Activated T-helper 1 cell treated with anti-CD3 and anti-CD28 coated beads, Interleukin-12 subunit alpha, Interleukin-12 subunit beta, Interleukin-2, Interleukin-4 antibody, amounts not matched to agents 30 ng/mL and 10 ng/mL and 1 ng/mL, durations not matched to agents 14 hours and 24 hours and 36 hours (primary cell): ENCODE measurements around the gene SIPA1L3. TPM values are rescaled to one million over a fixed set of nuclear protein-coding genes. Genes with fewer than 3 reads are reported as not detected.

Source experiments
- DNase-seq: peaks from one replicate; pipeline ENCODE4 v3.0.0; 2021; ENCODE audit warnings: low spot score
- H3K27ac Mint-ChIP-seq: one replicate; pipeline ENCODE4 v1.8.0; 2021; ENCODE audit warnings: mild to moderate bottlenecking, mixed read lengths
- H3K27me3 Mint-ChIP-seq: one replicate; pipeline ENCODE4 v1.8.0; 2022; ENCODE audit warnings: mild to moderate bottlenecking, moderate library complexity, mixed read lengths; ENCODE audit not compliant: insufficient read depth
- H3K36me3 Mint-ChIP-seq: one replicate; pipeline ENCODE4 v1.8.0; 2021; ENCODE audit warnings: low read depth, mixed read lengths
- H3K4me1 Mint-ChIP-seq: one replicate; pipeline ENCODE4 v1.8.0; 2021; ENCODE audit warnings: low read depth, mixed read lengths
- H3K4me3 Mint-ChIP-seq: one replicate; pipeline ENCODE4 v1.8.0; 2021; ENCODE audit warnings: mild to moderate bottlenecking, moderate library complexity, mixed read lengths
- H3K9me3 Mint-ChIP-seq: one replicate; pipeline ENCODE4 v1.8.0; 2021; ENCODE audit warnings: mixed read lengths
- intact Hi-C: fragments of 100-400 bp; cut with micrococcal nuclease; formaldehyde crosslinking; loops from one replicate; pipeline ENCODE4 v1.15.1; 2024
- total RNA-seq: library from RNA; stranded (reverse); gene quantifications from 2 replicates; pipeline ENCODE4 v1.2.3, GENCODE V29; 2022

The SIPA1L3 gene
- total RNA-seq, 1 donor from 2014 or later, result 16.7 TPM

DNA sequence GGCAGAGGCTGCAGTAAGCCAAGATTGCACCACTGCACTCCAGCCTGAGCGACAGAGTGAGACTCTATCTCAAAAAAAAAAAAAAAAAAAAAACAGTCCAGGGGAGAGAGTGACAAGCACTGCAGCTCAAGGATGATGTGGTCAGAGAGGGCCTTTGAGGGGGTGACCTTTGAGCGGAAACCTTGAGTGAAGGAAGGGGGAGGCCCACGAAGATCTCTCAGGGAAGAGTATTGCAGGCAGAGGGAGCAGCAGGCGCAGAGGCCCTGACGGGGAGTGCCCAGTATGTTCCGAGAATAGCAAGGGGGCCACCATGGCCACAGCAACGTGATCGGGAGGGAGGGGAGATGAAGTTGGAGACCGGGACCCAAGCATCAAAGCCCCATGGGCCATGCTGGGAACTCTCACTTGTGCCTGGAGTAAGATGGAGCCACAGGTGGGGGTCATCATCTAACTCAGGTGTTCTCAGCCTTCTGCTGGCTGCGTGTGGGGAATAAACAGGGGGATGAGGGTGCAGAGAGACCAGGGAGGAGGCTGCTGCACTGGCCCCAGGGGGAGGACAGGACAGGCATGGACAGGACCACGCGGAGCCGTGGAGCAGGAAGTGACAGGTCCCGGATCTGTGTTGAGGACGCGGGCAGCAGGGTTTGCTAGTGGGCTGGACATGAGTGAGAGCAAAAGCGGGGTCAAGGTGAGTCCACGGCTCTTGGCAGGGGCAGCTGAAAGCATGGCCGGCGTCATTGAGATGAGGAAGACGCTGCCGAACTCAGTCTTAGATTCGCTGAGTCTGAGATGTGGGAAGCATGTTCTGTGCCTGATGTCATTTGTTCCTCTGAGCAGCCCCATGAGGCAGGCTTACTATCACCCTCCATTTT lies 256.6 kb downstream of the SIPA1L3 start:
- Mint-ChIP-seq H3K27ac (no peak overlapping the region), H3K36me3 (peaks cover 6% of the 10 kb centered on the region), H3K27me3 (no peaks in the 10 kb centered on the region), H3K4me1 (no peaks in the 10 kb centered on the region), H3K9me3 (peaks cover 12% of the 10 kb centered on the region), H3K4me3 (no peak overlapping the region)
- no peak for DNase-seq
- intact Hi-C loops, result no loop called here

DNA sequence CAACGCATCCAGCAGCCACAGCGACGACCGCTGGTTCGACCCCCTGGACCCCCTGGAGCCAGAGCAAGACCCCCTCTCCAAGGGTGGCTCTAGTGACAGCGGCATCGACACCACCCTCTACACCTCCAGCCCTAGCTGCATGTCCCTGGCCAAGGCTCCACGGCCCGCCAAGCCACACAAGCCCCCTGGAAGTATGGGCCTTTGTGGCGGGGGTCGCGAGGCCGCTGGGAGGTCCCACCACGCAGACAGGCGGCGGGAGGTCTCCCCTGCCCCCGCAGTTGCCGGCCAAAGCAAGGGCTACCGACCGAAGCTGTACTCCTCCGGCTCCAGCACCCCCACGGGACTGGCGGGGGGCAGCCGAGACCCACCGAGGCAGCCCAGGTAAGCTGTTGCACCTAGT lies 257.5 kb downstream of the SIPA1L3 start:
- H3K27ac Mint-ChIP-seq, result no peak overlapping the region
- intact Hi-C loops, result no loop called here
- H3K36me3 Mint-ChIP-seq, result peaks cover 6% of the 10 kb centered on the region
- no peak for DNase-seq
- H3K27me3 Mint-ChIP-seq, result no peaks in the 10 kb centered on the region
- no peaks in the 10 kb centered on the region for H3K4me1 Mint-ChIP-seq
- H3K9me3 Mint-ChIP-seq, result peaks cover 12% of the 10 kb centered on the region
- H3K4me3 Mint-ChIP-seq, result no peak overlapping the region

DNA sequence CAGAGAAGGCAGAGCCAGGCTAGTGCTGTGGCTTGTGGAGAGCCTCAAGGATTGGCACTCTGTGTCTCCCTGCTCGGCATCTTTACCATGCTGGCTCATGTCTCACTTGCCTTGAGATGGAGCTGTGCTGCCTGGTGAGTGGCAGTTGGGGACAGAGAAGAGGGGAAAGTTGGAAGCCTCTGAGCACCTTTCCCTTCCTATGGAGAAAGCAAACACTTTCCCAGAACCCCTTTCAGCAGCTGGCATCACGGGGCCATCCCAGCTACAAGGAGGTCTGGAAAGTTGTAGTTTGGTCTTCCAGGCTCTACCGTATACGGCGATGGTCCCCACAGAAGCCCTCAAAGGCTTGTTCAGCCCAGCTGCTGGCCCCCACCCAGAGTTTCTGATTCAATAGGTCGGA lies 258.3 kb downstream of the SIPA1L3 start:
- Mint-ChIP-seq H3K4me3 (no peak overlapping the region), H3K36me3 (peaks cover 6% of the 10 kb centered on the region), H3K27me3 (no peaks in the 10 kb centered on the region), H3K27ac (no peak overlapping the region), H3K4me1 (no peaks in the 10 kb centered on the region), H3K9me3 (peaks cover 12% of the 10 kb centered on the region)
- no peak for DNase-seq
- intact Hi-C loops, result no loop called here

DNA sequence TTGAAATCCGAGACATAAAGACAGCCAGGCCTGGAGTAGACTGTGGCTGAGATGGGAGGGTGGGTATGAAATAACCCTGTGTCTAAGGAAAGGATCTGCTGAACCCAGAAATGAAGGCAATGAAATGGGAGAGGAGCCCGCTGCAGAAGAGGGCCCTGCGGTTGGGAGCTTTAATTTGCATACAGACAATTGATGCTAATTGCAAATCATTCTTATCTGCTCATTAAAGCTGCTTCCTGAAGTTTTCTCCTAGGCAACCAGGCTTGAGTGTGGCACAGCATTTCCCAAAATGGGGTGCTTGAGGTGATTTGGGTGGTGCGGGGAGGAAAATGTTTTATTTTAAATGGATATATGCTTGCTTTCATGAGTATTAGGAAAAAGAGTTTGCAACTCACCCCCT lies 261.6 kb downstream of the SIPA1L3 start:
- H3K27me3 Mint-ChIP-seq, result no peaks in the 10 kb centered on the region
- H3K27ac Mint-ChIP-seq, result no peak overlapping the region
- no peak for DNase-seq
- intact Hi-C loops, result no loop called here
- H3K9me3 Mint-ChIP-seq, result no peaks in the 10 kb centered on the region
- H3K4me3 Mint-ChIP-seq, result no peak overlapping the region
- peaks cover 4% of the 10 kb centered on the region for H3K36me3 Mint-ChIP-seq
- no peaks in the 10 kb centered on the region for H3K4me1 Mint-ChIP-seq

DNA sequence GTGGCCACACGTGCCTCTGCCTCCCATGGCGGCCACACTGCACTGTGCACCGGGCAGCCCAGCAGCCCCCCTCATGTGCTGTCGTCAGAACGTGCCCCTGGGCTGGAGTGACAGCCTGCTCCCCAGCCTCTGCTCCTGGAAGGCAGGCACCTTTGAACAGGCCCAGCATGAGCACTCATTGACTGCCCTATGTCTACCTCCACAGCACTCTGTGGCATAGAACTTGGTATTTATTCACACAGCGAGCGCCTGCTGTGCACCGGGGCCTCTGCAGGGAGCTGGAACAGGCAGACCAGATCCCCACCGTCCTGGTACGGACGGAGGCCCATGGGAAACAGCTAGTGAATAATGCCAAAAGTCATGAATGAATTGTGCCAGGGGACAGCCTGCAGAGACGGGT lies 263.3 kb downstream of the SIPA1L3 start:
- H3K4me3 Mint-ChIP-seq, result no peak overlapping the region
- no peaks in the 10 kb centered on the region for H3K36me3 Mint-ChIP-seq
- H3K9me3 Mint-ChIP-seq, result no peaks in the 10 kb centered on the region
- no peaks in the 10 kb centered on the region for H3K27me3 Mint-ChIP-seq
- DNase-seq, result no peak
- intact Hi-C loops, result no loop called here
- H3K4me1 Mint-ChIP-seq, result no peaks in the 10 kb centered on the region
- H3K27ac Mint-ChIP-seq, result no peak overlapping the region

DNA sequence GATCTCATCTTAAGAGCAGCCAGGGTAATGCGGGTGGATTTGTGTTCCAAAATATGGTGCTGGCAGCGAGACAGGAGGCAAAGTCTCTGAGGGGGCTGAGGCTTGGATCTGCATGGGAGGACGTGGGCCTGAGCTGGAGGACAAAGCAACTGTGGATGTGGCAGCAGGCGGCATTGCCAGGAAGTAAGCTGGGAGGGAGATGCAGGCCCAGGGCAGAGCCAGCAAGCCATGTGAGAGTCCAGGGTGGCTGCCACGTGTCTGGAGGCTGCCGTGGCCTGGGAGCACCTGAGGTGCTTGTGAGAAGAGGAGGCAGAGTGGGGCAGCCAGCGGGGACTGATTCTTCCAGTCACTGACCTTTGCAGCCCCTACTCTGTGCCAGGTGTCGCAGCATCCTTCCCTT lies 265.0 kb downstream of the SIPA1L3 start:
- DNase-seq, result no peak
- H3K27me3 Mint-ChIP-seq, result no peaks in the 10 kb centered on the region
- intact Hi-C loops, result no loop called here
- no peak overlapping the region for H3K4me3 Mint-ChIP-seq
- H3K36me3 Mint-ChIP-seq, result no peaks in the 10 kb centered on the region
- no peaks in the 10 kb centered on the region for H3K9me3 Mint-ChIP-seq
- no peak overlapping the region for H3K27ac Mint-ChIP-seq
- no peaks in the 10 kb centered on the region for H3K4me1 Mint-ChIP-seq

DNA sequence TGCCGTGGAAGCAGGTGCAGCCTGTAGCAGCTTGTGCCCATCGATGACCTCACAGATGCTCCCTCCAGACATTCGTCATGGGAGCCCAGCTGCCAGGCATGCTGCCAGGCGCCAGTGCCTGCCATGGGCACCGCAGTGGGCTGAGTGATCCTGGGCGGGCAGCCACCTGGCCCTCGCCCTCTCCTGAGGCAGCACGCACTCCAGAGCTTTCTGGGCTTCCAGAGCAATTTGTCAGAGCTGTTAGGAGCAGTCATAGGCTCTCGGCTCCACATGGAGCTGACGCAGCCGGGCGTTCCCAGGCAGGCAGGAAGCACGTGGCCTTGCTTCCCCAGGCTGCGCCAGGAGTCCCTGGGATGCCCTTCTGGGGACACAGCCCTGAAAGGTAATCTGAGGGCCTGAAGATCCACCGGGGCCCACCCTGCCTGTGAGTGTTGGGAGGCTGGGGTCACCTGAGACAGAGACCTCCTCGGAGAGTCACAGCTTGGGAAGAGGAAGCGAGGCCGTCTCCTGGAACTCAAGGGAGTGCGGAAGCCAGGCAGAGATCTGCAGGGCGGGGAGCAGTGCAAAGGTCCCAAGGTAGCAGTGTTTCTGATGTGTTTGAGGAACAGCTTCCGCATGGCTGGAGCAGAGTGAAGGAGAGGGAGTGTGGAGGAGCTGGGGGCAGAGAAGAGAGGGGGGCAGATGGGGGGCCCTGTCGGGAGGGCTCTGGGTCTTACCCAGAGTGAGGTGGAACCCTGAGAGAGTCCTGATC lies 266.5 kb downstream of the SIPA1L3 start:
- Mint-ChIP-seq H3K4me3 (no peak overlapping the region), H3K4me1 (no peaks in the 10 kb centered on the region), H3K9me3 (no peaks in the 10 kb centered on the region), H3K27me3 (no peaks in the 10 kb centered on the region), H3K27ac (no peak overlapping the region), H3K36me3 (no peaks in the 10 kb centered on the region)
- intact Hi-C loops, result no loop called here
- DNase-seq, result no peak

DNA sequence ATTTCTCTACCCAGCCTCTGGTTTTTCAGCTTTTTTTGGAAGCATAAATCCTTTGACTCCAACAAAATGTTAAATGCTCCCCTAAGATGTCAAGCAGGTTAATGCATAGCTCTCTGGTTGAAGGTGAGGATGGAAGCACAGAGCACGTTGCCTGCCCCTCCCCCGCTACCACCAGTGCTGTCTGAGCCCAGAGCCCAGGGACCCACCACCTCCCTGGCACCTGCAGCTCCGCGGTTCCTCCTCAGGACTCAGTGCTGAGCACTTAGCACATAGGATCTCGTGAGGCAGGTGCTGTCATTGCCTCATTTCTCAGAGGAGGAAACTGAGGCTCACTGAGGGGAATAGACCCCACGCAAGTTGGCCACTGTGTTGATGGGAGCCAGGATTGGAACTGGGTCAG lies 268.4 kb downstream of the SIPA1L3 start:
- Mint-ChIP-seq H3K4me1 (no peaks in the 10 kb centered on the region), H3K4me3 (no peak overlapping the region), H3K27me3 (no peaks in the 10 kb centered on the region), H3K27ac (no peak overlapping the region), H3K36me3 (no peaks in the 10 kb centered on the region), H3K9me3 (no peaks in the 10 kb centered on the region)
- intact Hi-C loops, result no loop called here
- no peak for DNase-seq

DNA sequence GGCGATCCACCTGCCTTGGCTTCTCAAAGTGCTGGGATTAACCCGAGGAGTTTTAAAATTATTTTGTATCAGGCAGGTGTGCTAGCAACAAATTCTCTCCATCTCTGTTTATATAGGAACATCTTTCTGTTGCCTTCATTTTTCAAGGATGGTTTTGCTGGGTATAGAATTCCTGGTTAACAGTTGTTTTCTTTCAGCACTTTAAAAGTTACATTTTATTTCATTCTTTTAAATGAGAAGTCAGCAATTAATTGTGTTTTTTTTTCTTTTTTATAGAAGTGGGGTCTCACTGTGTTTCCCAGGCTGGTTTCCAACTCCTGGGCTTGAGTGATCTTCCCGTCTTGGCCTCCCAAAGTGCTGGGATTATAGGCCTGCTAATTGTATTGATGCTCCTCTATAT lies 273.1 kb downstream of the SIPA1L3 start:
- Mint-ChIP-seq H3K9me3 (peaks cover 7% of the 10 kb centered on the region), H3K27ac (no peak overlapping the region), H3K36me3 (peaks cover 6% of the 10 kb centered on the region), H3K4me3 (no peak overlapping the region), H3K27me3 (no peaks in the 10 kb centered on the region), H3K4me1 (no peaks in the 10 kb centered on the region)
- intact Hi-C loops, result no loop called here
- DNase-seq, result no peak

DNA sequence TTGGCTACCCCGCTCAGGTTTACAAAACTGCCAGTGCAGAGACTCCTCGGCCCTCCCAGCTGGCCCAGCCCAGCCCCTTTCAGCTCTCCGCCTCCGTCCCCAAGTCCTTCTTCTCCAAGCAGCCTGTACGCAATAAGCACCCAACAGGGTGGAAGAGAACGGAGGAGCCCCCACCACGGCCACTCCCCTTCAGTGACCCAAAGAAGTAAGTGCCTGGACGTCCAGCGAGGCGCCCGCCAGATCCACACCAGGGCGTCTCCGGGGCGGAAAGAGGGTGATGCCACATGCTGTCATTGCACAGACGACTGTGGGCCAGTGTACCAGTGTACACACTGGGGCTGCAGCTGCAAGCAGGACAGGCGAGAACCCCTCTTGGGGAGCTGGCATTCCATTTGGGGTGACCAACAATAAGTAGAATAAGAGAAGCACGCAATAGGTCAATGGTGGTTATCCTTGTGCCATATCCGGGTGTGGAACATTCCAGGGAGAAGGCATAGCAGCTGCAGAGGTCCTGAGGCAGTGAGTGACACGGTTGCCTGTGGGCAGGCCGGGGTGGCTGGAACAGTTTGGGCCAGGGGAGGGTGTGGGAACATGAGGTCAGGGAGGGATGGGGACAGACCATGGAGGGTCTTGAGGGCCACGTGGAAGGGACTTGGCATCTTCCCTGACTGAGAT lies 275.7 kb downstream of the SIPA1L3 start:
- no peak for DNase-seq
- Mint-ChIP-seq H3K27ac (no peak overlapping the region), H3K4me1 (no peaks in the 10 kb centered on the region), H3K36me3 (peaks cover 6% of the 10 kb centered on the region), H3K27me3 (no peaks in the 10 kb centered on the region), H3K9me3 (peaks cover 7% of the 10 kb centered on the region), H3K4me3 (no peak overlapping the region)
- intact Hi-C loops, result no loop called here

DNA sequence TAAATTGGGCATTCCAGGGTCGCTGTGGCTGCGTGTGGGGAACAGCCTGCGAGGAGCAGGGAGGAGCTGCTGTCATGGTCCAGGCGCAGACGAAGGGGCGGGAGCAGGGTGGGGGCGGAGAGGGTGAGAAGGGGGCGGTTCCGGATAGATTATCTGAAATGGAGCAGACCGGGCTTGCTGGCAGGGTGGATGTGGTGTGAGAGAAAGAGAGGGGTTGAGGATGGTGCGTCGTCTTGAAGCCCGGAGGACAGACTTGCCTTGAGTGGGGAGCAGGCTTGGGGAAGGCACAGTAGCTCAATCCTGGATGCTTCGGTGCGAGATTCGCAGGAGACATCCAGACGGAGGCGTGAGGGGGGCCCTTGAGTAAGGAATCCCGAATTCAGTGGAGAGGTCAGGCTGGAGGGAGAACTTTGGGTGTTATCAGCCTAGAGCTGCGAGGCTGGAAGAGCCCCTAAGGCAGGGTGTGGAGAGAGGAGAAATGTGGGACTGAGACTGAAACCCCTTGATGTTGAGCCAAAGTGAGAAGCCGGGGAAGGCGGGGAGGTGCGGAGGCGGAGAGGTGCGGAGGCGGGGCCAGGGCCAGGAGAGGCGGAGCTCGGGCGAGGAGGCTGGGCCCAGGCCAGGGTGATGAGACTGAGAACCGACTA lies 276.4 kb downstream of the SIPA1L3 start:
- H3K4me1 Mint-ChIP-seq, result no peaks in the 10 kb centered on the region
- H3K9me3 Mint-ChIP-seq, result peaks cover 7% of the 10 kb centered on the region
- DNase-seq, result no peak
- peaks cover 6% of the 10 kb centered on the region for H3K36me3 Mint-ChIP-seq
- H3K27me3 Mint-ChIP-seq, result no peaks in the 10 kb centered on the region
- intact Hi-C loops, result no loop called here
- no peak overlapping the region for H3K27ac Mint-ChIP-seq
- H3K4me3 Mint-ChIP-seq, result no peak overlapping the region

DNA sequence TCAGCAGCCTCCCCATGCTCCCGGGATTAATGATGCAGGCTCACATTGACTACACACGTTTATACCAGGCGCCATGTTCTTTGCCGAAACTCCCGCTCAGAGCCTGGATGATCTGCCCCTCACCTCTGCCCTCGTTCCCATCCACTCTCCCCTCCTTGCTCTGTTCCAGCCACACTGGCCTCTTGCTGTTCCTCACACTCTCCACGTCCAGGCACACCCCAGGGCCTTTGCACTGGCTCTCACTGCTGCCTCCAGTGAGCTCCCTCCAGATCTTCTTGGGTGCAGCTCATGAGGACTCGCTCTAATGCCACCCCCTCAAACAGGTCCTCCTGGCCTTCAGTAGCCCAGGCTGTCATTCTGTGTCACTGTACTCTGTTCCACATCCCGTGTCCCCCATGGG lies 277.8 kb downstream of the SIPA1L3 start:
- Mint-ChIP-seq H3K9me3 (peaks cover 7% of the 10 kb centered on the region), H3K27me3 (no peaks in the 10 kb centered on the region), H3K4me3 (no peak overlapping the region), H3K36me3 (peaks cover 6% of the 10 kb centered on the region), H3K4me1 (no peaks in the 10 kb centered on the region), H3K27ac (no peak overlapping the region)
- DNase-seq, result no peak
- intact Hi-C loops, result no loop called here

DNA sequence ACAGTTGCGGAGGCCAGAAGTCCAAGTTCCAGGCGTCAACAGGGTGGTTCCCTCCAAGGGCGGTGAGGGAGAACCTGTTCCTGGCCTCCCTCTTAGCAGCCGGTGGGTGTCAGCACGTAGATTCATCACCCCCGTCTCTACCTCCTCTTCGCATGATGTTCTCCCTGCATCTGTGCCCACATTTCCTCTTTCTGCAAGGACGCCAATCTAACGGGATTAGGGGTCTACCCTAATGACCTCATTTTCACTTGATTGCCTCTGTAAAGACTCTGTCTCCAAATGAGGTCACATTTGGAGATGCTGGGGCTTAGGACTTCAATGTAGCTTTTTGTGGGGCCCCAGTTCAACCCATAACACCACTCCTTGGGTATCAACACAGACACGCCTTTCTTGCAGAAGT lies 278.6 kb downstream of the SIPA1L3 start:
- peaks cover 6% of the 10 kb centered on the region for H3K36me3 Mint-ChIP-seq
- H3K27ac Mint-ChIP-seq, result no peak overlapping the region
- peaks cover 6% of the 10 kb centered on the region for H3K9me3 Mint-ChIP-seq
- H3K27me3 Mint-ChIP-seq, result no peaks in the 10 kb centered on the region
- DNase-seq, result no peak
- no peak overlapping the region for H3K4me3 Mint-ChIP-seq
- intact Hi-C loops, result no loop called here
- no peaks in the 10 kb centered on the region for H3K4me1 Mint-ChIP-seq
